ENCODE data around the gene E2F8. TPM values are rescaled to one million over a fixed set of nuclear protein-coding genes. Genes with fewer than 3 reads are reported as not detected.

Gene E2F8
- total RNA-seq, 1 experiment from 2014 or later = 11.3 TPM

DNA sequence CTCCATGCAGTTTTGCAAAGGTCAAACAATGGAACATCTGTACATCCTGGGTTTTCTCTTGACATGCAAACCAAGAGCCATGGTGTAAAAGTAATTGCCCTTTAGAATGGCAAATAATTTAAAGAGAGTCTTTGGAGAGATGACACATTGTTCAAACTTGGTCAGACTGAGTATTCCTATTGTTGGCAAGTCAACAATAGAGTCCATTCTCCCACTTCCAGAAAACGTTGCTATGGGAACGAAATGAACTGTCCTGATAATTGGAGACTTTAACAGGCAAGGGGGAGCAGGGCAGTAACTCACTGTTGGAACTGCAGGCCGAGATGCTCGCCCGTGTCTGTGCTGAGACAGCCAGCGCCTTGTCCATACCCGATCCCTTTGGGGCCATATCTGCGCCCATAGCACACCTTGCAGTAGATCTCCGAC, 52.9 kb downstream of the E2F8 start:
- DNase-seq = no peak
- H3K9me3 Mint-ChIP-seq = no peaks in the 10 kb centered on the region

More for the DNA sequence above, 52.9 kb downstream of the E2F8 start:
- H3K79me2 ChIP-seq (ENCODE audit: insufficient read depth, low read length) = no peaks in the 10 kb centered on the region
- no peak overlapping the region for H3K14ac ChIP-seq (ENCODE audit: insufficient read depth, low read length)
- H3K27me3 ChIP-seq (ENCODE audit: insufficient read depth, low read length) = no peaks in the 10 kb centered on the region
- no peak overlapping the region for H4K5ac ChIP-seq (ENCODE audit: insufficient read length, low read depth, low read length)
- no peak overlapping the region for H3T11ph ChIP-seq (ENCODE audit: low read length)
- H3K27me3 Mint-ChIP-seq (ENCODE audit: low read depth) = no peaks in the 10 kb centered on the region; the same call in 1 of the 2 replicates
- H4K8ac ChIP-seq (replicated peaks; ENCODE audit: insufficient read length, low read depth, low read length) = no peak overlapping the region
- H2BK120ac ChIP-seq (ENCODE audit: low read depth, low read length, poor library complexity, severe bottlenecking) = no peak overlapping the region
- H3K23me2 ChIP-seq (ENCODE audit: insufficient read length, low read depth, low read length, poor library complexity, severe bottlenecking) = no peaks in the 10 kb centered on the region
- no peak overlapping the region for H2AFZ ChIP-seq (ENCODE audit: low read length)
- no peaks in the 10 kb centered on the region for H4K20me1 ChIP-seq (ENCODE audit: control insufficient read depth, insufficient read depth, insufficient read length)
- no peak for TF ChIP-seq CTCF (conservative IDR thresholded peaks at IDR 0.05)
- H3K27ac Mint-ChIP-seq = no peak overlapping the region
- H4K91ac ChIP-seq (ENCODE audit: insufficient read length, low read depth, low read length) = no peak overlapping the region
- no peak overlapping the region for H3K4ac ChIP-seq (ENCODE audit: low read depth, low read length)
- no peaks in the 10 kb centered on the region for H3K9me3 ChIP-seq (ENCODE audit: control insufficient read depth, low read depth, low read length)
- H3K79me1 ChIP-seq (ENCODE audit: insufficient read depth, low read depth, low read length, poor library complexity, severe bottlenecking) = no peaks in the 10 kb centered on the region
- H2BK5ac ChIP-seq (ENCODE audit: insufficient read length, low read length) = no peak overlapping the region
- H3K4me2 ChIP-seq (ENCODE audit: insufficient read depth, insufficient read length, low read length) = no peak overlapping the region
- H2BK20ac ChIP-seq (ENCODE audit: low read depth, low read length, poor library complexity, severe bottlenecking) = no peak overlapping the region
- no peak overlapping the region for H3K4me3 Mint-ChIP-seq
- peaks cover 5 to 6% of the 10 kb centered on the region in 2 experiments; a peak in 3 of 4 replicates for H3K4me1 Mint-ChIP-seq
- H2BK12ac ChIP-seq (ENCODE audit: insufficient read length, low read depth, low read length) = no peak overlapping the region
- H3K36me3 Mint-ChIP-seq (ENCODE audit: insufficient read depth in 1 of 3, low read depth in 3 of 3) = no peaks in the 10 kb centered on the region
- H2AK5ac ChIP-seq (ENCODE audit: insufficient read length, low read length) = no peak overlapping the region
- H3K4me1 ChIP-seq (ENCODE audit: insufficient read depth, low read length) = no peaks in the 10 kb centered on the region
- no peak overlapping the region for H2BK15ac ChIP-seq (ENCODE audit: low read depth, low read length)
- no CpG with 5 or more reads among the region's 9 CpGs for WGBS (ENCODE audit: extremely low coverage, insufficient read length, low lambda C conversion rate)
- no peak overlapping the region for H3K56ac ChIP-seq (ENCODE audit: insufficient read length, low read depth, low read length)
- H3K27ac ChIP-seq (ENCODE audit: insufficient read length, low read depth, low read length) = no peak overlapping the region
- no peak overlapping the region for H3K23ac ChIP-seq (ENCODE audit: insufficient read length, low read depth, low read length)
- no peak overlapping the region for H3K9ac ChIP-seq (ENCODE audit: extremely low read depth, insufficient read length, low read length)
- H3K18ac ChIP-seq (ENCODE audit: insufficient read length, low read depth, low read length) = no peak overlapping the region
